SH-SY5Y (cell line): ENCODE measurements around the gene PDE11A.

Experiments used
- GATA2 ChIP-seq: IDR thresholded peaks from 2 replicates; pipeline ENCODE4 v1.6.1; 2011; ENCODE audit warnings: mild to moderate bottlenecking, low read depth, low read length
- GATA3 ChIP-seq: IDR thresholded peaks from 2 replicates; pipeline ENCODE4 v1.6.1; 2011; ENCODE audit warnings: low read depth, mild to moderate bottlenecking, low read length, moderate library complexity

Gene PDE11A

GRCh38 chr2:178002038-178002437 lies 70.5 kb downstream of the PDE11A start:
- TF ChIP-seq GATA3 (no peak), GATA2 (no peak)

DNA sequence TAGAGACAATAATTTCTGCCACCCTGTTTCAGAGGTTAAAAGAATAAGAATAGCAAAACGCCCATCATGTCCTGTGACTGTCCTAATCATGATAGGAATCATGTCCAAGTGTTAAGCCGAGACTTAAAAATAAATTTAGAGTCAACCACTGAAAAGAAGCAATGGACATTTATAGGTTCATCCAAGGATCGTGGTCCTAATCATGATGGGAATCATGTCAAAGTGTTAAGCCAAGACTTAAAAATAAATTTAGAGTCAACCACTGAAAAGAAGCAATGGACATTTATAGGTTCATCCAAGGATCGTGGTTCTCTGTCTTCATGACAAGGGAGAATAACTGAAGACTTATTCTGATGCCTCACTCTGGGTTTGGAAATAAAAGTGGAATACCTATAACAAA lies 73.6 kb downstream of the PDE11A start:
- no peak for TF ChIP-seq GATA3
- no peak for TF ChIP-seq GATA2

- TF ChIP-seq GATA2: no peak
Measured at GRCh38 chr2:177998006-177998405, 74.6 kb downstream of the PDE11A start.

GRCh38 chr2:177992992-177993391 lies 79.6 kb downstream of the PDE11A start:
- no peak for TF ChIP-seq GATA2

GRCh38 chr2:177989029-177989885 lies 83.3 kb downstream of the PDE11A start:
- TF ChIP-seq GATA3: no peak
- no peak for TF ChIP-seq GATA2

GRCh38 chr2:177984749-177985148 lies 87.8 kb downstream of the PDE11A start:
- TF ChIP-seq GATA3 (no peak), GATA2 (no peak)

GRCh38 chr2:177983183-177983788 lies 89.3 kb downstream of the PDE11A start:
- TF ChIP-seq GATA2 (no peak), GATA3 (no peak)

DNA sequence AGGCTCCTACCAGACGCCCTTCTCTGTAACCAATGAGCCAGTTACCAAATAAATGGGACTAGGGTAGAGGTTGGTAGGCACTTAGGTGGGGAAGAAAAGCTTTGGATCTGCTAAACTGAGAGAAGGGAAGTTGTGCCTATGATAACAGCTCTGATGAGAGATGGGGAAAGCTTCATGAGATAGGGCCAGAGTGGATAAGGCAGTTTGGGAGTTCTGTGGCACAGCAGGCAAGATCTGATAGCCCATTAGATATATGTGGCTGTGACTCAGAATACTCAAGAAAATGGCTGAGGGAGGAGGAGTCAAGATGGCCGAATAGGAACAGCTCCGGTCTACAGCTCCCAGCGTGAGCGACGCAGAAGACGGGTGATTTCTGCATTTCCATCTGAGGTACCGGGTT lies 99.8 kb downstream of the PDE11A start:
- TF ChIP-seq GATA2 (no peak), GATA3 (no peak)

DNA sequence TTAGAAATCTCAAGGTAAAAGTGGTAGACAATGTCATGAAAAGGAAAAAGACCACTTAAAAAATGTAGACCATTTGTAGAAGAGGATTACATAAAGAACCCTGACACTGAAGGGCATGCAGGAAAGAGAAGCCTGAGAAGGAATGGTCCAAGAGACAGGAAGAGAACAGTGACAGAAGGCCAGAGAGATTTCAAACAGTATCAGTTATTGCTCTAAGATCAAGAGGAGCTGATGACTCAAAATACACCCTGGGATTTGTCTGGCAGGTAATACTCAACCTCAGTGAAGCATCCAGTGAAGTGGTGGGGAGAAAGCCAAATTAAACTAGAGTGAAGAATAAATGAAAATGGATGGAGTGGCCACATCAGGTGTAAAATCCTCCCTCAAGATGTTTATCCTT lies 100.5 kb downstream of the PDE11A start:
- TF ChIP-seq GATA3 (no peak), GATA2 (no peak)

DNA sequence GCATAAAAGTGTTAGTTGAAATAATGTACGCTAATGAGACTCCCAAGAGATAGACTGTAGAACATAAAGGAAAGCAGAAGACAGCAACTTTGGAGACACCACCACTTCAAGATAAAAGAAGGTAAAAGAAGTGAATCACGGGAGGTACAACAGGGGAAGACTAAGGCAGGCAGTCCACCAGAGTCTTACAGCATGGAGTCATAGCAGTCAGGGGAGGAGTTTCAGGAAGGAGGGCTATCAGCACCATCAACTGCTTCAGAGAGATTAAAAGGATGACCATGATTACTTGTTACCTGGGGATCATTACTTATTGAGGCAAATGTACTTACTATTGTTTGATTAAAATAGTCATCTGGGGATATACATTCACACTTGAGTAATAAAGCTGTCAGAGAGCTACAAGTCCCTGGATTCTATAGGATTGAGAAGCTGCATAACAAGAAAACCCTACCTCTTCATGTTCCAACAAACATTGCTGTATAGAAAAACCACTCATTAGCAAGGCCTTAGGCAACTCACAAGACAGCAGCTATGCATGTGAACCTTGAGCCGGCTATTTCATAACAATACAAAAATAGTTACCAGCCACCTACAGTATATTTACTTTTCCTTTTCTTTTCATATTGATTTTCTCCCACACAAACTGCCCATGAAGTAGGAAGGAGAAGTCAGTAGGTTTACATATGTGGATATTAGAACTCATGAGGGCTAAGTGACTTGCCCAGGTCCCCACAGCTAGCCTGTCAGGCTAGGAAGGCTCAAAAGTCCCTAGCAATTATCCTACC lies 101.7 kb downstream of the PDE11A start:
- TF ChIP-seq GATA3: no peak
- no peak for TF ChIP-seq GATA2

DNA sequence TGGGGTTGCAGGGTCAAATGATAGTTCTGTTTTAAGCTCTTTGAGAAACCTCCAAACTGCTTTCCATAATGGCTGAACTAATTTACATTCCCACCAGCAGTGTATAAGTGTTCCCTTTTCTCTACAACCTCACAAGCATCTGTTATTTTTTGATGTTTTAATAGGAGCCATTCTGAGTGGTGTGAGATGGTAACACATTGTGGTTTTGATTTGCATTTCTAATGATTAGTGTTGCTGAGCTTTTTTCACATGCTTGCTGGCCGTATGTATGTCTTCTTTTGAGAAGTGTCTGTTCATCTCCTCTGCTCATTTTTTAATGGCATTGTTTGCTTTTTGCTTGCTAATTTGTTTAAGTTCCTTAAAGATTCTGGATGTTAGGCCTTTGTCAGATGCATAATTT lies 107.7 kb downstream of the PDE11A start:
- TF ChIP-seq GATA2 (no peak), GATA3 (no peak)

GRCh38 chr2:177952151-177952550 lies 120.4 kb downstream of the PDE11A start:
- TF ChIP-seq GATA3 (no peak), GATA2 (no peak)

GRCh38 chr2:177942731-177943130 lies 129.8 kb downstream of the PDE11A start:
- no peak for TF ChIP-seq GATA3
- no peak for TF ChIP-seq GATA2

GRCh38 chr2:177939211-177939610 lies 133.4 kb downstream of the PDE11A start:
- no peak for TF ChIP-seq GATA3
- TF ChIP-seq GATA2: no peak

DNA sequence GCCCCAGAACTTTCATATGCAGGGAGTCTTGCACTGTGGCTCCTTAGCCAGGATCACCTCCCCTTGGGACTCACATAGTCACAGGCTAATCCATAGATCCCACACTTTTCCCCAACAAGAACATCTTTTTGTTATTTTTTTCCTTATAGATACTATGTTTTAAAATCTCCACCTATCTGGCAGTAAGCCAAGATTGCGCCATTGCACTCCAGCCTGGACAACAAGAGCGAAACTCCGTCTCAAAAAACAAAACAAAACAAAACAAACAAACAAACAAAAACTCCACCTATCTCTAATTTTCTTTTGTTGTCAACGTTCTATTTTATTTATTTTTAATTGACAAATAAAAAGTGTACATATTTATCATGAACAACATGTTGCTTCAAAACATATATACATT lies 141.7 kb downstream of the PDE11A start:
- no peak for TF ChIP-seq GATA2
- TF ChIP-seq GATA3: no peak
